Chondrocyte (in vitro differentiated cells): Measurements from ENCODE around the gene PILRB. TPM values are rescaled to one million over a fixed set of nuclear protein-coding genes. Genes with fewer than 3 reads are reported as not detected.
A peak's percentile ranks its signal among the peaks of the same experiment; 100 is the strongest.

Experiments
- DNase-seq: peaks from one replicate; pipeline ENCODE4 v3.0.0; 2021; ENCODE audit warnings: mixed read lengths, low spot score
- H3K27ac Mint-ChIP-seq: one replicate; pipeline ENCODE4 v1.8.0; 2021; ENCODE audit warnings: mild to moderate bottlenecking, moderate library complexity, mixed read lengths; ENCODE audit not compliant: unreplicated experiment
- H3K27me3 Mint-ChIP-seq: 2 replicates; pipeline ENCODE4 v1.8.0; 2021; ENCODE audit warnings: low read depth, mixed read lengths
- H3K36me3 Mint-ChIP-seq: 2 replicates; pipeline ENCODE4 v1.8.0; 2021; ENCODE audit warnings: low read depth, mixed read lengths
- H3K4me1 Mint-ChIP-seq: 2 replicates; pipeline ENCODE4 v1.8.0; 2021; ENCODE audit warnings: low read depth, mild to moderate bottlenecking, mixed read lengths
- H3K4me3 Mint-ChIP-seq: one replicate; pipeline ENCODE4 v1.8.0; 2021; ENCODE audit warnings: mild to moderate bottlenecking, moderate library complexity, mixed read lengths; ENCODE audit not compliant: unreplicated experiment
- H3K9me3 Mint-ChIP-seq: 2 replicates; pipeline ENCODE4 v1.8.0; 2021; ENCODE audit warnings: low read depth, mixed read lengths
- total RNA-seq: library from RNA; stranded (reverse); gene quantifications from 3 replicates; pipeline ENCODE4 v1.2.1, GENCODE V29; 2021
- TF ChIP-seq, protein P1 (sequence below): fragments of 200-600 bp; sonication (generic); IDR thresholded peaks from 2 replicates; pipeline ENCODE4 v1.5.0; 2021; ENCODE audit warnings: antibody characterized with exemption, mild to moderate bottlenecking, moderate library complexity

The PILRB gene
- total RNA-seq, 1 donor from 2014 or later, result 20.3 TPM

DNA sequence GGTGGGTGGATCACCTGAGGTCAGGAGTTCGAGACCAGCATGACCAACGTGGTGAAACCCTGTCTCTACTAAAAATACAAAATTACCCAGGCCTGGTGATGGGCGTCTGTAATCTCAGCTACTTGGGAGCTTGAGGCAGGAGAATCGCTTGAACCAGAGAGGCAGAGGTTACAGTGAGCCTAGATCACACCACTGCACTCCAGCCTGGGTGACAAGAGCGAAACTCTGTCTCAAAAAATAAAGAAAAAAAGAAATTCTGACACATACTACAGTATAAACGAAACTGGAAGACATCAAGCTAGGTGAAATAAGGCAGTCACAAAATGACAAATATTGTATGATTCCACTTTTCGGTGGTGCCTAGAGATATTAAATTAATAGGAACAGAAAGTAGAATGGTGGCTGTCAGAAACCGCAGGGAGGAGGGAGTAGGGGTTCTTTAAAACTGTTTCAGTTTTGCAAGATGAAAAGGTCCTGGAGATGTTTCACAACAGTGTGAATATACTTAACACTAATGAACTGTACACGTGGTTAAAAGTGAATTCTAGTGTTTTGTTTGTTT lies 38.6 kb downstream of the PILRB start:
- no peaks in the 10 kb centered on the region for H3K36me3 Mint-ChIP-seq
- no peak overlapping the region for H3K4me3 Mint-ChIP-seq
- H3K27ac Mint-ChIP-seq, result no peak overlapping the region
- no peaks in the 10 kb centered on the region for H3K4me1 Mint-ChIP-seq
- no peak for DNase-seq
- TF ChIP-seq, protein P1, sequence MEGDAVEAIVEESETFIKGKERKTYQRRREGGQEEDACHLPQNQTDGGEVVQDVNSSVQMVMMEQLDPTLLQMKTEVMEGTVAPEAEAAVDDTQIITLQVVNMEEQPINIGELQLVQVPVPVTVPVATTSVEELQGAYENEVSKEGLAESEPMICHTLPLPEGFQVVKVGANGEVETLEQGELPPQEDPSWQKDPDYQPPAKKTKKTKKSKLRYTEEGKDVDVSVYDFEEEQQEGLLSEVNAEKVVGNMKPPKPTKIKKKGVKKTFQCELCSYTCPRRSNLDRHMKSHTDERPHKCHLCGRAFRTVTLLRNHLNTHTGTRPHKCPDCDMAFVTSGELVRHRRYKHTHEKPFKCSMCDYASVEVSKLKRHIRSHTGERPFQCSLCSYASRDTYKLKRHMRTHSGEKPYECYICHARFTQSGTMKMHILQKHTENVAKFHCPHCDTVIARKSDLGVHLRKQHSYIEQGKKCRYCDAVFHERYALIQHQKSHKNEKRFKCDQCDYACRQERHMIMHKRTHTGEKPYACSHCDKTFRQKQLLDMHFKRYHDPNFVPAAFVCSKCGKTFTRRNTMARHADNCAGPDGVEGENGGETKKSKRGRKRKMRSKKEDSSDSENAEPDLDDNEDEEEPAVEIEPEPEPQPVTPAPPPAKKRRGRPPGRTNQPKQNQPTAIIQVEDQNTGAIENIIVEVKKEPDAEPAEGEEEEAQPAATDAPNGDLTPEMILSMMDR, result no peak
- peaks cover 50% of the 10 kb centered on the region for H3K27me3 Mint-ChIP-seq
- H3K9me3 Mint-ChIP-seq, result no peaks in the 10 kb centered on the region

DNA sequence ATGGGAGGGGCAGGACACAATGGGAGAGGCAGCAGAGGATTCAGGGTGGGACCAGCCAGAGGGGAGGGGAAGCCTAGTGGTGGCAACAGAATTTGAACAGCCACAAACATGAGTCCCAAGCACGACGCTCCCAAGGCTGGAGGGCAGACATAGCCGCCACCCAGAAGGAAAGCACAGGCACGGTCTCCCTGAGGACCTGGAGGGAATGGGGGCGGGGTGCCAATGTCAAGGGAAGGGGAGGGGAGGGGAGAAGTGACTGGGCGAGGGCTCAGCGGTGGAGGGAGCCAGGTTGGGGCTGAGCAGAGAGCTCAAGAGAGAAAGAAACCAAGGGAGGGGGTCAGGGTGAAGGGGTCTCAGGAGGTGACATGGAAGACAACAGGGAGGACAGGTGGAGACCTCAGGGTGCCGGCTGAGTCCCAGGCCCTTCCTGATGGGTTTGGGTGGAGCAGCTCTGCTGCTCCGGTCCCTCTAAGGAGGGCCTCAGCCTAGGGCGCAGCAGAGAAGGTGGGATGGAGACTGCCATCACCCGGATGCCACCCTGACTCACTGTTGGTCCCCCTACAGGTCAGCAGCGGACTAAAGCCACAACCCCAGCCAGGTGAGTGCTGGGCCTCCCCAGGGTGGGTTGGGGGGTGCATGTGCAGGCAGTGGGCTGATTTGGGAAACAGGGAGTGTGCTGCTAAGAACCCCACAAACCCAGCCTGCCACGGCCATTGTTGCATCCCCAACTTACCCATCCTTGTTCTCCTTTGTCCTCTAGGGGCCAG lies 39.6 kb downstream of the PILRB start:
- H3K27me3 Mint-ChIP-seq, result peaks cover 44% of the 10 kb centered on the region
- TF ChIP-seq, protein P1, result no peak
- no peak overlapping the region for H3K4me3 Mint-ChIP-seq
- H3K4me1 Mint-ChIP-seq, result no peaks in the 10 kb centered on the region
- no peaks in the 10 kb centered on the region for H3K36me3 Mint-ChIP-seq
- no peak for DNase-seq
- H3K9me3 Mint-ChIP-seq, result no peaks in the 10 kb centered on the region
- H3K27ac Mint-ChIP-seq, result peak overlapping the region; percentile 18

DNA sequence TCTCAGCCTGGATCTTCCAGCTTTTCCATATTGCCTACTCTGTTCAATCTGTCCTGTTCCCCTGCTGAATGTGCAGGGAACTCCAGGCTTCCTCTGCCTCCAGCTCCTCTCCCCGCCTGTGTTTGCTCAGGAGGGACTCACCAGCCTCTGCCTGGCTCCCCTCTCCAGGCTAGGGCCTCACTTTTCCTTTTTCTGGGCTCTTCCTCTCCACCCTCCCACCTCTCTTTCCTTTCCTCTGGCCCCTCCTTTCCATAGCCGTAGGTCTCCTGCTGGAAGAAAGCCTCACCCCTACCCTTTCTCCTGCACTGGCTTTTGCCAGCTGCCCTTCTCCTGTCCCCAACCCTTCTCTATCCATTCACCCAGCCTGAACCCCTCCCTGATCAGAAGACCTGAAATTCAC lies 40.3 kb downstream of the PILRB start:
- no peaks in the 10 kb centered on the region for H3K9me3 Mint-ChIP-seq
- H3K27me3 Mint-ChIP-seq, result peaks cover 44% of the 10 kb centered on the region
- no peaks in the 10 kb centered on the region for H3K4me1 Mint-ChIP-seq
- H3K4me3 Mint-ChIP-seq, result no peak overlapping the region
- TF ChIP-seq, protein P1, result no peak
- no peak for DNase-seq
- H3K36me3 Mint-ChIP-seq, result no peaks in the 10 kb centered on the region
- H3K27ac Mint-ChIP-seq, result no peak overlapping the region

DNA sequence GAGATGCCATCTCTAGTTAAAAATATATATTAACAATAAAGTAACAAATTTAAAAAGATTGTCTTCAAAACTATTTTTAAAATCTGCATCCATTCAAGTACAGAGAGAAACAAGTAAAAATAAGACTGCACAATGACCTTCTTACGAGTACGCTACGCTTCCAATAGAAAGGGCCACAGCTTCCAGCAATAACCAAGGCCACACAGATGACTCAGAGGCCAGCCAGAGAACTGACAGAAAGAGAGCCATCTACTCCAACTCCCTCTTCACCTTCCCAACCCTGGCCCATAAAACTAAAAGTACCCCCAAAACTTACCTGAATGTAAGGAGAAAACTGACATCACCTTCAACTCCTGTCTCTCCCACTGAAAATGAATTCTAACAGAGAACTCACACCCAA lies 42.1 kb downstream of the PILRB start:
- Mint-ChIP-seq H3K27ac (no peak overlapping the region), H3K4me1 (no peaks in the 10 kb centered on the region), H3K9me3 (no peaks in the 10 kb centered on the region), H3K4me3 (no peak overlapping the region), H3K36me3 (no peaks in the 10 kb centered on the region), H3K27me3 (peaks cover 35% of the 10 kb centered on the region)
- TF ChIP-seq, protein P1, result no peak
- DNase-seq, result no peak

DNA sequence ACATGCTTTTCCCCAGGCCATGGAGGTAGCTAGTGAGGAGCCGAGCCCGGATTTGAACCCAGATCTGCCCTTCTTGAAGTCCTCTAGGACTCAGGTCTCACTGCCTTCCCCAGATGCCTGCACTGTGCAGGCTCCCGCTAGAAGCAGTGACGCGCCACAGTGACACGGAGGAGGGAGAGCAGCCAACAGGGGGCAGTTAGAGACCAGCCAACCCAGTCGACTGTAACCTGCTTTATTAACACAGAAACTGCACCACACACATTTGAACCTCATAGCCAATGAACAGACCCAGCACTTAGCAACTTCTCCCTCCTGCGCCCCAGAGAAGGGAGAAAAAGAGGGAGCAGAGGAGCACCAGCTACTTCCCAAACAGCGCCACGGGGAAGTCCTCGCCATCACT lies 42.7 kb downstream of the PILRB start:
- DNase-seq, result no peak
- Mint-ChIP-seq H3K27me3 (peaks cover 34% of the 10 kb centered on the region), H3K27ac (no peak overlapping the region), H3K36me3 (no peaks in the 10 kb centered on the region), H3K9me3 (no peaks in the 10 kb centered on the region), H3K4me1 (no peaks in the 10 kb centered on the region), H3K4me3 (no peak overlapping the region)
- TF ChIP-seq, protein P1, result peak; percentile 33
